Fibroblast of skin of left biceps (primary cell): ENCODE data around the gene KRTAP5-5.
"Not testable (repeated sequence)": the region's sequence is repeated elsewhere in the genome, so short reads cannot be mapped to it uniquely, and the experiment has no call there.

Experiments used
- DNase-seq, 2 experiments: peaks; one replicate each; pipeline ENCODE4 v3.0.0-alpha.2; 2013; ENCODE audit warnings: low read depth in 2 of 2

KRTAP5-5 gene

GRCh38 chr11:1656061-1656441, 26.5 kb downstream of the KRTAP5-5 start:
- no peak for DNase-seq

DNA sequence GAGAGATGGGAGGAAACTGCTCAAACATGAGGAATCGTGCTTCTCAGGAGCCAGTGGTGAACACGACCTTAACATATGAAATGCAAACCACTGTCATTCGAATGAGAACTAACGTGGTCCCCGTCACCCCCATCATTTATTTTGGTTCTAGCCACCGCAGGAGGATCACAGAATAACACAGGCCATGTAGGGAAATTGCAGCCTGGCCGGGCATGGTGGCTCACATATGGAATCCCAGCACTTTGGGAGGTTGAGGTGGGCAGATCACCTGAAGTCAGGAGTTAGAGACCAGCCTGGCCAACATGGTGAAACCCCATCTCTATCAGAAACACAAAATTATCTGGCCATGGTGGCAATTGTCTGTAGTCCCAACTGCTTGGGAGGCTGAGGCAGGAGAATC, 27.1 kb downstream of the KRTAP5-5 start:
- no peak for DNase-seq

GRCh38 chr11:1659506-1659905, 29.9 kb downstream of the KRTAP5-5 start:
- no peak for DNase-seq

GRCh38 chr11:1660111-1660867, 30.7 kb downstream of the KRTAP5-5 start:
- no peak for DNase-seq

DNA sequence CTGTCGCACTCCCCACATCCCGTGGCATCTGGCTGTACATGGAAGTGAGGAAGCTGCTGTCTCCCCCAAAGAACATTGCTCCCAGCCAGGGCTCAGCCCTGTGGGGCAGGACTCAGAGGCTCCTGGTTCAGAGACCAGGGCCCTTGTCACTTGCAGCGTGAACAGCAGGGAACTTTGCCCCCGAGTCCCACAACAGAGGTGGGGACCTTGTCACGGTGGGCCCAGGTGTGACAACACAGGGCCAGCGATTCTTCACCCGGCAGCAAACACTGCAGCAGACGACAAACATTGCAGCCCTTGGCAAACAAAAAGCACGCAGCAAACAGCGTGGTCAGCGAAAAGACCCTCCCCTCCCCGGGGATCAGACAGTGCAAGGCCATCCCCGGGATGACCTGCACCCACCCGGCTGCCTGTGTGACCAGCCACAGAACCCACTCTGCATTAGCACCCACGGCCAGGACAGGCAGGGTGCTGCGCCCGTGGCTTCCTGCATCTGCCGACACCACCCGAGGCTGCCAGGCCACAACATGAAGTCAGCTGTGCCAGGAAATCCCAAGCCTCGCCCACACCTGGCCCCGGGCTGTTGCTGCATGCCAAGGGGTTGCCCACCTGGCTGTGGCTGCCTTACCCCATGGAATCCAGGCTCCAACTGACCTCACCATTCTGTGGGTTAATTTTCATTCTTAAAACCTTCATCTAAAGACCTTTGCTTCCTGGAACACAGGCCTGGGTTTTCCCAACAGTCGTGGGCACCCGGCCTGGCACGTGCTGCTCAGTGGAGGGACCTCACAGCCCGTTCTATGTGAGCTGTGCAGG, 32.1 kb downstream of the KRTAP5-5 start:
- not testable (repeated sequence) for DNase-seq

DNA sequence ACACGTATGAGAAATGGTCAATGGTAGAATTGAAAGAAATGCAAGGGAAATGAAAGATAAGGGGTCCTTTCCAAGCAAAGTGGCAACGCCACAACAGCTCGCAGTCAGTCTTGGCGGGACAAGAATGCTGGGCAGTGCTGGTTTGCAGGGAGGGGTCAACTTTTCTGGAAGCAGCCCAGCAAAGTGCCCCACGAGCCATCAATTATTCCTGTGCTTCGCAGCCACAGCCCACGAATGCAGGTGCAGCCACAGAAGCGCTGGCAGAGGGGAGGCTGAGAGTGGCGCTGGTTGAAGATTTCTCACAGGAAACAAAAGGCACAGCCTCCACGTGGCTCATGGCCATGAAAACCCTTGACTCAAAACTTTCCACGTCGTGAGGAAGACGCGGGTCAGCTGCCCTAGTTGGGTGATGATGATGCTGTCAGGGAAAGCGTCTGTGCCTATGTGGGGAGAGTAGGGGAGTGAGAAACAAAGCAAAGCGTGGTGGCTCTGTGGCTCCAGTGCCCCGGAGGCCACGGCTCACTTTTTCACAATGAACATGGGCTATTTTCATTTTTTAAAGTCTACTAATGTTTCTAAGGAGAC, 33.2 kb downstream of the KRTAP5-5 start:
- DNase-seq: not testable (repeated sequence)

DNA sequence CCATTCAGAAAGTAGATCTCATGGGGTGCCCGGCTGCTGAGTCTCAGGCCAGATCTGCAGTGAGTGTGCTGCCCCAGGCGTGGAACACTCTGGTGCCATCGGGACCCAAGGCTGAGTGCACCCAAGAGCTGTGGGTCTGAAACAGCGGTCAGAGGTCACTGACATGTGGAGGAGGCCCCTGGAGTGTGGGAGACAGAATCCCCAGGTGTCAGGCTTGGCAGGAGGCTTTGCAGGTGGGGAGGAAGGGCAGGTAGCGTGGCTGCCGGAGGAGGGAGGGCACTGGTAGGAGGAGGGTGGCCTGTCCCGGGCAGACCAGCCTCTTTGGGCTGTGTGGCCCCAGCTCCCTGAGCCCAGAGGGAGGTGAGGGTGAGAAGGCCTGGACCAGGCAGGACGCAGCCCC, 35.7 kb downstream of the KRTAP5-5 start:
- no peak for DNase-seq

- DNase-seq: no peak
Observed at GRCh38 chr11:1667121-1667850, 37.7 kb downstream of the KRTAP5-5 start.

- DNase-seq: no peak
Observed at GRCh38 chr11:1667906-1668305, 38.3 kb downstream of the KRTAP5-5 start.

DNA sequence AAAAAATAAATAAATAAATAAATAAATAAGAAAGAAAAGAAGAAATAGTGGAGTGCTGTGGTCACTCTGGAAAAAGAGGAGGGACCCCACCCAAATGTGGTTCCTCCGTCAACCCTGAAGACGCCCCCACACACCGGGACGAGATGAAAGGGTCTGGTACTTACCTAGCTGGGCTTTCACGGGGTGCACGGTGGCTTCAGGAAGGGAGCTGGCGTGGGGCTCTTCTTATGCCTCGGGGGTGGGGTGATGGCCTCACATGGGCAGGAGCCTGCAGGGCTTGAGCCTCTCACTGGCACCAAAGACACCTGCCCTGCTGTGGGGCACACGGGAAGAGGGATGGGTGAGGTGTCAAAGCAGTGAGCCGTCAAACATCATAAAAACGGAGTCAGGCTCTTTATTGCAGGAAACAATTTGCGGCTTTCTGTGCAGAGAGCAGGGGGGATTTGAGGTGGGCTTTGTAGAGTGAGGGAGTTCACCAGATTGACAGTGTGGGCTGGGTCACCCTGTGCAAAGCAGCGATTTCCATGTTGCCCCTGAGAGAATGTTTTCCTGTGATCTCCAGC, 39.4 kb downstream of the KRTAP5-5 start:
- no peak for DNase-seq

DNA sequence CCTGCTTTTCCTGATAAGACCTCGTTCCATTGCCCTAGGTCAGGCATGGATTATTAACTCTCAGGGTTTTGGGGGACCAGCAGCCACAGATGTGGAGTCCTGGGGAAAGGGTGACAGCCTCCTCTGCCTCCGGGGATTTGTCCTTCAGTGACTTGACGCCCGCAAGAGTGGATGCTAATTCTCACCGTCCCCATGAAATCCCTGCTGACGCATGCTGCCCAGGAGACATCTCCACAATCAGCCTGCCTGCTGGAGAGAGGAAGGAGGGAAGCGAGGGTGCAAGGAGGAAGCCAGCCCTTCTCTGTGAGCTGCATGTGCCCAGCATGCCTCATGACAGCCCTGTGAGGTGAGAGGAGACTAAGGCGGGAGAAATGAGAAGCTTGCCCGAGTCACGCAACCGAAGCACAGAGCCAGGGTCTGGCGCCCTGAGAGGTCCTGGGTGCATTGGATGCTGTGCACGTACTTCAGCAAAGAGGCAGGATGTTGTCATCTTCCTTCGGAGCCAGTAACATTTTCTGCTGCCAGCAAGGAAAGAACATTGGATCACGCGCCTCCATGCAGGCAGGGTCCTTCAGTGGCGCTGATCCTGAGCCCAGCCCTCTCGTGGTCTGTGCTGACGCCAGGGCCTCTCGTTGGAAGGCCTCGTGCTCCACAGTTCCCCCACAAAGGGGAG, 40.1 kb downstream of the KRTAP5-5 start:
- no peak for DNase-seq

DNA sequence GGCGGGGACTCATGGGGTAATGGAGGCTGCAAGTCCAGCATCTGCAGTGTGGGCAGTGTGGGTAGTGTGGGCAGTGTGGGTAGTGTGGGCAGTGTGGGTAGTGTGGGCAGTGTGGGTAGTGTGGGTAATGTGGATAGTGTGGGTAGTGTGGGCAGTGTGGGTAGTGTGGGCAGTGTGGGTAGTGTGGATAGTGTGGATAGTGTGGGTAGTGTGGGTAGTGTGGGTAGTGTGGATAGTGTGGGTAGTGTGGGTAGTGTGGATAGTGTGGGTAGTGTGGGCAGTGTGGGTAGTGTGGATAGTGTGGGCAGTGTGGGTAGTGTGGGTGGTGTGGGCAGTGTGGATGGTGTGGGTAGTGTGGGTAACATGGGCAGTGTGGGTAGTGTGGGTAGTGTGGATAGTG, 40.9 kb downstream of the KRTAP5-5 start:
- not testable (repeated sequence) for DNase-seq

GRCh38 chr11:1670905-1671371, 41.4 kb downstream of the KRTAP5-5 start:
- DNase-seq: no peak

DNA sequence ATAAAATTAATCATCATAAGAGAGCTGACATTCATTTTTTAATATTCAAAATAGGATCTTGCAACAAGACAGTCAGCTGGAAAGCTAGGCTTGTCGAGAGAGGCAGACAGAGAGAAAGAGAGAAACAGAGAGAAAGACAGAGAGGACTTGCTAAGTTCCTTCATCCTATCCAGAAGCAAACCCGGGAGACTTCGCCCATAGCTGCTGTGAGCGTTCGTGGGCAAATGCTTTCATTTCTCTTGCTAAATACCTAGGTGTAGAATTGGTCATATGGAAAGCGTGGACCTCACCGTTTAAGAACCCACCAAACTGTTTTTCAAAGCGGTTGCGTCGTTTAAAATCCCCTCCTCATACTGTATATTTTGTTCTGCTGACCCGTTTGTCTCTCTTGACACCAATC, 42.1 kb downstream of the KRTAP5-5 start:
- DNase-seq: no peak

DNA sequence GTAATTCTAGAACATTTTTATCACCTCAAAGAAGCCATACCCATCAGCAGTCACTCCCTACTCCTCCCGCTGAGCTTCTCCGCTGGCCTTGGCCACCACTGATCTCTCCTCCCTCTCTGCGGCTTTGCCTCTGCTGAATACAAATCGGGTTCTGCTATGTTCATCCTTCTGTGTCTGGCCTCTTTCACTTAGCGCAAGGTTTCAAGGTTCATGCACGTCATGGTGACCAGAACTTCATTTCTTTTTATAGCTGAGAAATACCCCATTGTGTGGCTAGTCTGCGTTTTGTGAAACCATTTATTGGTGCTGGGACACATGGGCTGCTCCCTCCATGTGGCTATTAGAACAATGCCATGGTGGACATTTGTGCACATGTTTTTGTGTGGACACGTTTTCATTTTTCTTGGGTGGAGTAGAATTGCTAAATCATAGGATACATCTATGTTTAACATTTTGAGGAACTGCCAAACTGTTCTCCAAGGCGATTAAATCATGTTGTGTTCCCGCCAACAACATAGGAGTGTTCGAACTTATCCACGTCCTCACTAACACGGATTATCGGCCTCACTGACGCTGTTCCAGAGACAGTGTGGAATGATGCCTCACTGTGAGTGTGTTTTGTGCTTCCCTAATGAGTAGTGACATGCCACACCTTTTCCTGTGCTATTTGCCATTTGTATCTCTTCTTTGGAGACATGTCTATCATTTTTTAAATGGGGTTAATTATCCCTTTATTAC, 43.2 kb downstream of the KRTAP5-5 start:
- DNase-seq: no peak

DNA sequence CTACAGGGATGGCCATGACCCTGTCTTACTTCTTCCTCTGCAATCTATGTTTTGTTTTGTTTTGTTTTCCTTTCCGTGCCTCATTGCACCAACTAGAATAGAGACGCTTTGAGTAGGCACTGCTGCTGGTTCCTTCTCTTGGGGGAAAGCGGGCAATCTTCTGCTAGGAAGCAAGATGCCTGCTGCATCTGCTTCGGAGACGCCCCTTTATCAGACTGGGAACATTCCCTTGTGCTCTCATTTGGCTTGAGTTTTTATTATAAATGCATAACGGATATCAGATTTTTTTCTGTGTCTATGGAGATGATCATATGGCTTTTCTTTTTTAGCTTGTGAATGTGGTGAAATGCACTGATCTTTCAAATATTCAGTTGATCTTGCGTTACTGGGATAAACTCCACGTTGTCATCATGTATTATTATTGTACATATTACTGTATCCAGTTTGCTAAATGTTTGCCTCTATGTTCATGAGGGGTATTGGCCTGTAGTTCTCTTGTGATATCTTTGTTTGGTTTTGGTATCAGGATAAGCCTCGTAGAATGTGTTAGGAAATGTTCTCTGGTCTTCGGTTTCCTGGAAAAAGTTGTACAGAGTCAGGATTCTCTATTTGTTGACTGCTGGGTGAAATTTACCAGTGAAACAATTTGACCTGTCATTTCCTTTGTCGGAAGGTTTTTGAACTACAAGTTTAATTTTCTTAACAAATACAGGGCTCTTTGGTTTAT, 44.0 kb downstream of the KRTAP5-5 start:
- no peak for DNase-seq

- no peak for DNase-seq
Observed at GRCh38 chr11:1674173-1675131, 44.9 kb downstream of the KRTAP5-5 start.

DNA sequence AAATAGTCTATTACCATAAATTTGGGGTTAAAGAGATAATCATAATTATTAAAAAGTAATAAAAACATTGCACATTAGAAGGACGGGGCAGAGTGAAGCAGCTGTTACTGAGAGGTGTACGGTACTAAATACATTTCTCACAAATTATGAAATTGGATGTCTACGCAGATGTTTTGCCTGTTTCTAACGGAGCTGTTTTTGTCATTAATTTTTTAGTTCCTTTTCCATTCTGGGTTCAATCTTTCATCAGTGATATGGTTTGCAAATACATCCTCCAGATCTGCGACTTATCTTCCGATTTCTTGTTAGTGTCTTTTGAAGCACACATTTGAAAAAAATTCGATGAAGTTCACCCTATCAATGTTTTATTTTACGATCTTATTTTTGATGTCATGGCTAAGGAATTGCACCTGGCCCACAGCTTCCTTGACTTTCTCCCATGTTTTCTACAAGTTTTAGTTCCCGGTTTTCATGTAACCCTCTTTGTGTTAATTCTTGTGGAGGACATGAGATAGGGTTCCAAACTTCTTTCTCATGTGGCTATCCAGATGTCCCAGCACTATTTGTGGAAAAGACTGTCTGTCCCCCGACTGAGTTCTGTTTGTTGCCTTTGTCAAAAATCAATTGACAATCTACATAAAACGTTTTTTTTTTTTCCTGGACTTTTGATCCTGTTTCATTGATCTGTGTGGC, 46.1 kb downstream of the KRTAP5-5 start:
- DNase-seq: no peak
